GM12878 (cell line): ENCODE measurements around the gene SERPINB6. TPM values are rescaled to one million over a fixed set of nuclear protein-coding genes. Genes with fewer than 3 reads are reported as not detected.

Experiments used
- ATAC-seq: fragments of 200-7000 bp; cut with Tn5 transposase; 3 replicates; pipeline ENCODE4 v1.9.1; 2020; ENCODE audit warnings: mild to moderate bottlenecking, moderate library complexity
- BruUV-seq: library from RNA; stranded (reverse); fragments of 400-500 nt; replicated peaks from 2 replicates; lab custom pipeline; 2021; lab: Mats Ljungman, UMichigan
- CTCF ChIA-PET: fragments of 300-600 bp; sonication (Branson Sonifier 250); formaldehyde crosslinking; extraction: SDS; loops from one replicate; lab custom pipeline; 2021; ENCODE audit warnings: inconsistent platforms; lab: Yijun Ruan, JAX
- POLR2A ChIA-PET: fragments of 350-600 bp; formaldehyde crosslinking; extraction: SDS; loops from one replicate; lab custom pipeline; 2021; ENCODE audit warnings: inconsistent platforms; lab: Charles Lee
- RAD21 ChIA-PET: fragments of 300-600 bp; sonication (Branson Sonifier 250); formaldehyde crosslinking; loops from one replicate; lab custom pipeline; 2023; ENCODE audit warnings: antibody characterized with exemption; ENCODE audit not compliant: unreplicated experiment; lab: Charles Lee
- SMC1A ChIA-PET: fragments of 300-600 bp; sonication (Branson Sonifier 250); formaldehyde crosslinking; loops from one replicate; lab custom pipeline; 2023; ENCODE audit not compliant: unreplicated experiment, uncharacterized antibody; lab: Charles Lee
- DNase-seq: peaks from one replicate; pipeline ENCODE4 v3.0.0-alpha.2; 2011; ENCODE audit warnings: low read depth, low spot score
- FAIRE-seq: peaks from 3 replicates; lab custom pipeline; 2011; peaks lifted over from hg19 to GRCh38; lab: Jason Lieb, UNC
- H2AFZ ChIP-seq: 2 replicates; pipeline ENCODE4 v1.6.0; 2011; ENCODE audit warnings: low read depth, low read length, control low read depth; ENCODE audit not compliant: control insufficient read depth
- H3K27ac ChIP-seq: 2 replicates; pipeline ENCODE4 v1.5.1; 2011; ENCODE audit warnings: control low read depth; ENCODE audit not compliant: control insufficient read depth, insufficient read depth
- H3K27me3 ChIP-seq, 2 experiments: replicated peaks in 1 of 2; 2 replicates each; pipeline versions ENCODE4 v1.6.0 to v1.6.1; 2011; ENCODE audit warnings: low read length in 1 of 2; ENCODE audit not compliant: control insufficient read depth in 2 of 2, insufficient read depth in 2 of 2
- H3K36me3 ChIP-seq, 2 experiments: 2 replicates each; pipeline ENCODE4 v1.5.1; 2011; ENCODE audit warnings: low read length in 1 of 2; ENCODE audit not compliant: control insufficient read depth in 2 of 2, insufficient read depth in 2 of 2
- H3K4me1 ChIP-seq: 2 replicates; pipeline ENCODE4 v1.6.1; 2011; ENCODE audit warnings: mild to moderate bottlenecking, low read length, moderate library complexity, mixed read lengths; ENCODE audit not compliant: control insufficient read depth, insufficient read depth
- H3K4me2 ChIP-seq: 2 replicates; pipeline ENCODE4 v1.6.0; 2011; ENCODE audit warnings: control low read depth; ENCODE audit not compliant: control insufficient read depth, insufficient read depth
- H3K4me3 ChIP-seq: fragments of 200-600 bp; sonication (generic); 2 replicates; pipeline ENCODE4 v1.5.1; 2016
- H3K79me2 ChIP-seq: 2 replicates; pipeline ENCODE4 v1.6.0; 2011; ENCODE audit warnings: low read length; ENCODE audit not compliant: control insufficient read depth, insufficient read depth
- H3K9ac ChIP-seq: 2 replicates; pipeline ENCODE4 v1.8.0; 2011; ENCODE audit warnings: low read length, control low read depth, mixed read lengths; ENCODE audit not compliant: control insufficient read depth, insufficient read depth
- H3K9me3 ChIP-seq: replicated peaks from 3 replicates; pipeline ENCODE4 v1.5.1; 2011; ENCODE audit warnings: mild to moderate bottlenecking, low read length; ENCODE audit not compliant: control insufficient read depth, insufficient read depth
- H4K20me1 ChIP-seq: 2 replicates; pipeline ENCODE4 v1.6.0; 2011; ENCODE audit not compliant: control insufficient read depth, insufficient read depth
- EED ChIP-seq: sonication (generic); IDR thresholded peaks from 2 replicates; pipeline ENCODE4 v1.6.1; 2016; ENCODE audit warnings: antibody characterized with exemption, low read depth
- ETV6 ChIP-seq, 2 experiments: fragments of 450-650 bp in 1 of 2; IDR thresholded peaks in 1 of 2; conservative IDR thresholded peaks in 1 of 2; 2 replicates each; pipeline ENCODE4 v1.6.1; 2014; ENCODE audit warnings: antibody characterized with exemption in 1 of 2, borderline replicate concordance in 1 of 2, low read depth in 1 of 2, mild to moderate bottlenecking in 1 of 2, moderate library complexity in 1 of 2
- MXI1 ChIP-seq: fragments of 150-350 bp; IDR thresholded peaks from 2 replicates; pipeline ENCODE4 v1.6.1; 2011; ENCODE audit warnings: low read depth, mild to moderate bottlenecking, inconsistent platforms, low read length, improper control_type of control experiment
- POLR2A ChIP-seq: IDR thresholded peaks from 2 replicates; pipeline ENCODE4 v1.6.1; 2011; ENCODE audit warnings: low read depth, mild to moderate bottlenecking, low read length
- POLR2AphosphoS5 ChIP-seq: IDR thresholded peaks from 2 replicates; pipeline ENCODE4 v1.6.1; 2011; ENCODE audit warnings: mild to moderate bottlenecking, low read length, inconsistent platforms
- RAD21 ChIP-seq: IDR thresholded peaks from 2 replicates; pipeline ENCODE4 v1.6.1; 2011; ENCODE audit warnings: mild to moderate bottlenecking, low read depth, low read length, moderate library complexity; ENCODE audit not compliant: insufficient read depth
- SMARCA5 ChIP-seq: fragments of 450-650 bp; IDR thresholded peaks from 2 replicates; pipeline ENCODE4 v1.6.1; 2017; ENCODE audit warnings: mild to moderate bottlenecking
- SMC3 ChIP-seq: IDR thresholded peaks from 2 replicates; pipeline ENCODE4 v1.6.1; 2011; ENCODE audit warnings: low read length, improper control_type of control experiment, borderline replicate concordance
- SP1 ChIP-seq: IDR thresholded peaks from one replicate; pipeline ENCODE4 v1.6.1; 2011; ENCODE audit warnings: low read depth, low read length
- SPI1 ChIP-seq: IDR thresholded peaks from 2 replicates; pipeline ENCODE4 v1.6.1; 2011; ENCODE audit warnings: low read depth, mild to moderate bottlenecking, low read length, moderate library complexity, borderline replicate concordance; ENCODE audit not compliant: insufficient read depth
- TCF3 ChIP-seq: IDR thresholded peaks from 2 replicates; pipeline ENCODE4 v1.6.1; 2012; ENCODE audit warnings: low read depth, mild to moderate bottlenecking, low read length, borderline replicate concordance; ENCODE audit not compliant: insufficient read depth
- ZBED1 ChIP-seq: IDR thresholded peaks from 2 replicates; pipeline ENCODE4 v1.6.1; 2016; ENCODE audit warnings: borderline replicate concordance
- WGBS: methylation state at CpG from one replicate; pipeline ENCODE4 v1.1.6; 2016; ENCODE audit warnings: low lambda C conversion rate; ENCODE audit not compliant: insufficient replicate concordance, insufficient coverage; ENCODE audit errors: missing lambda C conversion rate; 5-methylcytosine and 5-hydroxymethylcytosine counted together
- in situ Hi-C: fragments of 300-500 bp; cut with MboI; formaldehyde crosslinking; loops from 9 replicates; pipeline ENCODE4 v1.14.3; 2018; ENCODE audit warnings: mixed read lengths
- intact Hi-C: fragments of 100-400 bp; cut with micrococcal nuclease; formaldehyde crosslinking; loops from one replicate; pipeline ENCODE4 v1.14.2; 2022; ENCODE audit not compliant: unreplicated experiment
- polyA plus RNA-seq, 11 experiments: library from polyadenylated mRNA; depleted of rRNA in 4 of 11; unstranded in 6 of 11; stranded (reverse) in 5 of 11; fragments of >200 nt; fragmentation: Nextera tagmentation in 4 of 11; fragmentation: Illumina TruSeq in 1 of 11; extraction: Ambion mirVana in 4 of 11; extraction: Trizol in 1 of 11; gene quantifications; 1 replicate in 1 of 11; 2 replicates in 10 of 11; pipeline versions ENCODE4 v1.2.1 to v1.2.3, GENCODE V29; 2011 to 2016; ENCODE audit warnings: inconsistent platforms in 2 of 11, missing spikeins in 2 of 11, low read depth in 1 of 11
- total RNA-seq, 4 experiments: library from RNA; depleted of rRNA in 3 of 4; stranded (reverse); fragments of >200 nt in 3 of 4; fragmentation: Illumina TruSeq in 1 of 4; extraction: Trizol in 1 of 4; gene quantifications; 2 replicates each; pipeline versions ENCODE4 v1.2.1 to v1.2.3, GENCODE V29; 2013 to 2021
- TF ChIP-seq, protein P1 (sequence below): fragments of 450-650 bp; formaldehyde crosslinking; IDR thresholded peaks from 2 replicates; pipeline ENCODE4 v1.4.0; 2020; ENCODE audit warnings: mild to moderate bottlenecking, moderate library complexity
- TF ChIP-seq, protein P2 (sequence below): IDR thresholded peaks from 2 replicates; pipeline ENCODE4 v1.6.1; 2012; ENCODE audit warnings: mild to moderate bottlenecking, low read depth, low read length
- TF ChIP-seq, protein P3 (sequence below): IDR thresholded peaks from 2 replicates; pipeline ENCODE4 v1.6.1; 2012; ENCODE audit warnings: low read depth, low read length, improper control_type of control experiment

SERPINB6 gene
- total and polyA plus RNA-seq, 10 of the 15 experiments (the other 5 are each of a cell fraction or from before 2014, with no cell fraction given), result 0.37 to 2.2 (median 0.68) TPM; not detected in 1

- peak overlapping the region; percentile 34; the same call in 1 of the 2 replicates for H3K4me2 ChIP-seq
- H3K9me3 ChIP-seq, result peaks cover 6% of the 10 kb centered on the region
- H3K36me3 ChIP-seq, result no peaks in the 10 kb centered on the region
- peaks cover 0 to 4% of the 10 kb centered on the region in 2 experiments; a peak in 1 of 4 replicates for H3K27me3 ChIP-seq
- ATAC-seq (peak; percentile 99), DNase-seq (peak; percentile 60), FAIRE-seq (peak; percentile 87)
- ChIA-PET SMC1A (interaction anchor here (0.7 to 8.3 kb wide), 27 partner anchors 10 to 182 kb away, joined by 3 to 151 read pairs (median 5); partner anchors contain the start of genes MYLK4 and SERPINB1), CTCF (interaction anchor here (0.5 to 12.7 kb wide), 42 partner anchors 8 to 194 kb away, joined by 3 to 193 read pairs (median 4); partner anchors contain the start of genes MYLK4 and SERPINB1), POLR2A (interaction anchor here (0.9 to 3.3 kb wide), 3 partner anchors 80 to 141 kb away, joined by 3 to 16 read pairs (median 6); no protein-coding TSS in a partner anchor), RAD21 (interaction anchor here (0.7 to 8.5 kb wide), 12 partner anchors 10 to 165 kb away, joined by 3 to 129 read pairs (median 5); partner anchors contain the start of gene SERPINB1)
- H3K4me1 ChIP-seq, result peaks cover 6% of the 10 kb centered on the region
- 45% methylated on average over 11 of the region's 11 CpGs for WGBS
- in situ Hi-C loops (loop anchor here (5.0 to 25.0 kb wide), 2 partner anchors 145 to 1345 kb away; no protein-coding TSS in a partner anchor), intact Hi-C loops (loop anchor here (1.0 kb wide), 2 partner anchors 86 to 141 kb away; no protein-coding TSS in a partner anchor)
- no peak overlapping the region for H3K4me3 ChIP-seq
- no peak overlapping the region for H3K27ac ChIP-seq
- no TSS peak for BruUV-seq
- H3K9ac ChIP-seq, result no peak overlapping the region
- H2AFZ ChIP-seq, result no peak overlapping the region; the same call in 1 of the 2 replicates
- H3K79me2 ChIP-seq, result no peaks in the 10 kb centered on the region
- no peaks in the 10 kb centered on the region for H4K20me1 ChIP-seq
- TF ChIP-seq ZBED1, result no peak
- no peak for TF ChIP-seq ETV6 (conservative IDR thresholded peaks at IDR 0.05 in 1 of 2, IDR thresholded peaks at IDR 0.05 in 1 of 2; ENCODE audit: borderline replicate concordance in 1 of 2, low read depth in 1 of 2)
- TF ChIP-seq EED, result no peak
- TF ChIP-seq, protein P1, sequence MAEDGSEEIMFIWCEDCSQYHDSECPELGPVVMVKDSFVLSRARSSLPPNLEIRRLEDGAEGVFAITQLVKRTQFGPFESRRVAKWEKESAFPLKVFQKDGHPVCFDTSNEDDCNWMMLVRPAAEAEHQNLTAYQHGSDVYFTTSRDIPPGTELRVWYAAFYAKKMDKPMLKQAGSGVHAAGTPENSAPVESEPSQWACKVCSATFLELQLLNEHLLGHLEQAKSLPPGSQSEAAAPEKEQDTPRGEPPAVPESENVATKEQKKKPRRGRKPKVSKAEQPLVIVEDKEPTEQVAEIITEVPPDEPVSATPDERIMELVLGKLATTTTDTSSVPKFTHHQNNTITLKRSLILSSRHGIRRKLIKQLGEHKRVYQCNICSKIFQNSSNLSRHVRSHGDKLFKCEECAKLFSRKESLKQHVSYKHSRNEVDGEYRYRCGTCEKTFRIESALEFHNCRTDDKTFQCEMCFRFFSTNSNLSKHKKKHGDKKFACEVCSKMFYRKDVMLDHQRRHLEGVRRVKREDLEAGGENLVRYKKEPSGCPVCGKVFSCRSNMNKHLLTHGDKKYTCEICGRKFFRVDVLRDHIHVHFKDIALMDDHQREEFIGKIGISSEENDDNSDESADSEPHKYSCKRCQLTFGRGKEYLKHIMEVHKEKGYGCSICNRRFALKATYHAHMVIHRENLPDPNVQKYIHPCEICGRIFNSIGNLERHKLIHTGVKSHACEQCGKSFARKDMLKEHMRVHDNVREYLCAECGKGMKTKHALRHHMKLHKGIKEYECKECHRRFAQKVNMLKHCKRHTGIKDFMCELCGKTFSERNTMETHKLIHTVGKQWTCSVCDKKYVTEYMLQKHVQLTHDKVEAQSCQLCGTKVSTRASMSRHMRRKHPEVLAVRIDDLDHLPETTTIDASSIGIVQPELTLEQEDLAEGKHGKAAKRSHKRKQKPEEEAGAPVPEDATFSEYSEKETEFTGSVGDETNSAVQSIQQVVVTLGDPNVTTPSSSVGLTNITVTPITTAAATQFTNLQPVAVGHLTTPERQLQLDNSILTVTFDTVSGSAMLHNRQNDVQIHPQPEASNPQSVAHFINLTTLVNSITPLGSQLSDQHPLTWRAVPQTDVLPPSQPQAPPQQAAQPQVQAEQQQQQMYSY (CRISPR knock-in tag), result no peak
- peak; percentile 93 for TF ChIP-seq TCF3
- TF ChIP-seq MXI1, result no peak
- TF ChIP-seq SPI1, result peak; percentile 48; the same call in 1 of the 2 replicates
- peak; percentile 95 for TF ChIP-seq RAD21
- TF ChIP-seq, protein P2, sequence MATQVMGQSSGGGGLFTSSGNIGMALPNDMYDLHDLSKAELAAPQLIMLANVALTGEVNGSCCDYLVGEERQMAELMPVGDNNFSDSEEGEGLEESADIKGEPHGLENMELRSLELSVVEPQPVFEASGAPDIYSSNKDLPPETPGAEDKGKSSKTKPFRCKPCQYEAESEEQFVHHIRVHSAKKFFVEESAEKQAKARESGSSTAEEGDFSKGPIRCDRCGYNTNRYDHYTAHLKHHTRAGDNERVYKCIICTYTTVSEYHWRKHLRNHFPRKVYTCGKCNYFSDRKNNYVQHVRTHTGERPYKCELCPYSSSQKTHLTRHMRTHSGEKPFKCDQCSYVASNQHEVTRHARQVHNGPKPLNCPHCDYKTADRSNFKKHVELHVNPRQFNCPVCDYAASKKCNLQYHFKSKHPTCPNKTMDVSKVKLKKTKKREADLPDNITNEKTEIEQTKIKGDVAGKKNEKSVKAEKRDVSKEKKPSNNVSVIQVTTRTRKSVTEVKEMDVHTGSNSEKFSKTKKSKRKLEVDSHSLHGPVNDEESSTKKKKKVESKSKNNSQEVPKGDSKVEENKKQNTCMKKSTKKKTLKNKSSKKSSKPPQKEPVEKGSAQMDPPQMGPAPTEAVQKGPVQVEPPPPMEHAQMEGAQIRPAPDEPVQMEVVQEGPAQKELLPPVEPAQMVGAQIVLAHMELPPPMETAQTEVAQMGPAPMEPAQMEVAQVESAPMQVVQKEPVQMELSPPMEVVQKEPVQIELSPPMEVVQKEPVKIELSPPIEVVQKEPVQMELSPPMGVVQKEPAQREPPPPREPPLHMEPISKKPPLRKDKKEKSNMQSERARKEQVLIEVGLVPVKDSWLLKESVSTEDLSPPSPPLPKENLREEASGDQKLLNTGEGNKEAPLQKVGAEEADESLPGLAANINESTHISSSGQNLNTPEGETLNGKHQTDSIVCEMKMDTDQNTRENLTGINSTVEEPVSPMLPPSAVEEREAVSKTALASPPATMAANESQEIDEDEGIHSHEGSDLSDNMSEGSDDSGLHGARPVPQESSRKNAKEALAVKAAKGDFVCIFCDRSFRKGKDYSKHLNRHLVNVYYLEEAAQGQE, result no peak
- peak; percentile 99 for TF ChIP-seq SMC3
- peak; percentile 61; the same call in 1 of the 2 replicates for TF ChIP-seq SMARCA5
- TF ChIP-seq, protein P3, sequence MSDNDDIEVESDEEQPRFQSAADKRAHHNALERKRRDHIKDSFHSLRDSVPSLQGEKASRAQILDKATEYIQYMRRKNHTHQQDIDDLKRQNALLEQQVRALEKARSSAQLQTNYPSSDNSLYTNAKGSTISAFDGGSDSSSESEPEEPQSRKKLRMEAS, result no peak
- TF ChIP-seq POLR2AphosphoS5, result no peak
- peak; percentile 10 for TF ChIP-seq SP1
- no peak for TF ChIP-seq POLR2A
Measured at GRCh38 chr6:2931970-2932748, 39.2 kb downstream of the SERPINB6 start.
